ENCODE measurements around the gene PRKCA.

DNA sequence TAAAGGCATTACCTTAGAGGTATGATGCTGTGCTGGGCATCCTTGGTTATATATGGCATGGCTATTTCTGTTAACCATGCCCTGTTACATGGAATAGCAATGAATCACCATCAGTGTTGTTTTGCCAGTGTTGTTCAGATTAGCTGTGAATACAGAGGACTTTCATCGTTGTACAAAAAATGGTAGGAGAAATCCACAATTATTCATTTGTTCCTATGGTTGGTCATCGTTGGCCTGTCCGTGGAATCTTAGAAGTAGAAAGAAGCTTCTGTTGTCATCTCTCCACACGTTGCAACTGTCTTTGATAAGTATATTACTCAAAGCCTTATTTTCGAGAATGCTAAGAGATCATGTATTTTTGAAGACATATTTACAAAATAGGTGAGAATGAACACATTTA lies 418.2 kb downstream of the PRKCA start:
- TF ChIP-seq CTCF (conservative IDR thresholded peaks at IDR 0.05; ENCODE audit: low read length) (no peak), EZH2phosphoT487 (IDR thresholded peaks at IDR 0.05; ENCODE audit: borderline replicate concordance) (no peak)
